ENCODE data around the gene NTSR1.

DNA sequence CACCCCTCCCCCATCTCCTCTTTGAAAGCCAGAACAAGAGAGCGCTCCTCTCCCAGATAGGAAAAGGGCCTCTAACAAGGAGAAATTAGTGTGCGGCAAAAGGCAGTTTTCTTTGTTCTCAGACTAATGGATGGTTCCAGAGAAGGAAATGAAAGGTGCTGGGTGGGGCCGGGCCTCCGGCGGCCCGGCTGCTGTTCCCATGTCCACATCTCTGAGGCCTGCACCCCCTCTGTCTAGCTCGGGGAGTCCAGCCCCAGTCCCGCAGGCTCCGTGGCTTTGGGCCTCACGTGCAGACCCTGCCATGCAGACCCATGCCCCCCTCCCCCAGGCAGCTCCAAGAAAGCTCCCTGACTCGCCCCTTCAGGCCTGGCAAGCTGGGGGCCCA lies 51.8 kb downstream of the NTSR1 start:
- no peak for TF ChIP-seq CTCF (IDR thresholded peaks at IDR 0.05)
- TF ChIP-seq POLR2A (IDR thresholded peaks at IDR 0.05), result no peak

Measured in testis (tissue), 2 donors.